H1 (cell line): ENCODE results near the gene CLEC7A.

Experiments used
- EP300 ChIP-seq, 2 experiments: IDR thresholded peaks; 1 replicate in 1 of 2; 2 replicates in 1 of 2; pipeline ENCODE4 v1.6.1; 2011 to 2012; ENCODE audit warnings: low read depth in 2 of 2, low read length in 2 of 2, mild to moderate bottlenecking in 2 of 2, borderline replicate concordance in 1 of 2, inconsistent platforms in 1 of 2, moderate library complexity in 1 of 2
- FOSL1 ChIP-seq: IDR thresholded peaks from 2 replicates; pipeline ENCODE4 v1.6.1; 2011; ENCODE audit warnings: mild to moderate bottlenecking, low read depth, low read length, moderate library complexity; ENCODE audit not compliant: insufficient read depth
- POLR2A ChIP-seq, 2 experiments: IDR thresholded peaks; 1 replicate in 1 of 2; 2 replicates in 1 of 2; pipeline ENCODE4 v1.6.1; 2011; ENCODE audit warnings: low read depth in 2 of 2, low read length in 2 of 2, mild to moderate bottlenecking in 2 of 2; ENCODE audit errors: control extremely low read depth in 1 of 2
- RFX5 ChIP-seq: IDR thresholded peaks from 2 replicates; pipeline ENCODE4 v1.6.1; 2011; ENCODE audit warnings: low read depth, low read length, improper control_type of control experiment, borderline replicate concordance
- TF ChIP-seq, protein P1 (sequence below), 3 experiments: IDR thresholded peaks; 1 replicate in 2 of 3; 2 replicates in 1 of 3; pipeline versions ENCODE4 v1.5.1 to v1.6.1; 2011; ENCODE audit warnings: low read length in 3 of 3, mild to moderate bottlenecking in 3 of 3, inconsistent platforms in 2 of 3, low read depth in 1 of 3, moderate library complexity in 1 of 3; ENCODE audit not compliant: insufficient read depth in 1 of 3; ENCODE audit errors: control extremely low read depth in 1 of 3

DNA sequence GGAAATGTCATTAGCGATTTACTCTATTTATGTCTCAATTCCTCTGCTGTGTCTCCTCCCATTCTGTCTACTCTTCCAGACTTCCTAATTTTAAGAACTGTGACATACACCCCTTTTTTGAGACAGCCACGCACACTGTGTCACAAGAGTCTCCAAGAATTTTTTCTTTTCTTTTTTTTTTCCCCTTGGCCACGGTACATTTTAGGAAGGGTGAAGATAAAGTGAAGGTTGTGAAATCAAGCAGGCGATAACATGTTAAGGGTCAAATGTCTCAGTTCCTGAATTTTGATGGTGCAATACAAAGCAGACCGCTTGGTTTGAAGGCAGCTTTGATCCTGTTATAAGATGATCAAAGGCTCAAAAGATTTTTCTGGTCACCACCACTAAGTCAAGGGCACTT is 37.6 kb upstream of the CLEC7A start:
- TF ChIP-seq EP300 (IDR thresholded peaks at IDR 0.05; ENCODE audit: borderline replicate concordance in 1 of 2, low read depth in 2 of 2, low read length in 2 of 2) (no peak), POLR2A (IDR thresholded peaks at IDR 0.05; ENCODE audit: control extremely low read depth in 1 of 2, low read depth in 2 of 2, low read length in 2 of 2) (no peak), FOSL1 (no peak), RFX5 (no peak)
- TF ChIP-seq, protein P1, sequence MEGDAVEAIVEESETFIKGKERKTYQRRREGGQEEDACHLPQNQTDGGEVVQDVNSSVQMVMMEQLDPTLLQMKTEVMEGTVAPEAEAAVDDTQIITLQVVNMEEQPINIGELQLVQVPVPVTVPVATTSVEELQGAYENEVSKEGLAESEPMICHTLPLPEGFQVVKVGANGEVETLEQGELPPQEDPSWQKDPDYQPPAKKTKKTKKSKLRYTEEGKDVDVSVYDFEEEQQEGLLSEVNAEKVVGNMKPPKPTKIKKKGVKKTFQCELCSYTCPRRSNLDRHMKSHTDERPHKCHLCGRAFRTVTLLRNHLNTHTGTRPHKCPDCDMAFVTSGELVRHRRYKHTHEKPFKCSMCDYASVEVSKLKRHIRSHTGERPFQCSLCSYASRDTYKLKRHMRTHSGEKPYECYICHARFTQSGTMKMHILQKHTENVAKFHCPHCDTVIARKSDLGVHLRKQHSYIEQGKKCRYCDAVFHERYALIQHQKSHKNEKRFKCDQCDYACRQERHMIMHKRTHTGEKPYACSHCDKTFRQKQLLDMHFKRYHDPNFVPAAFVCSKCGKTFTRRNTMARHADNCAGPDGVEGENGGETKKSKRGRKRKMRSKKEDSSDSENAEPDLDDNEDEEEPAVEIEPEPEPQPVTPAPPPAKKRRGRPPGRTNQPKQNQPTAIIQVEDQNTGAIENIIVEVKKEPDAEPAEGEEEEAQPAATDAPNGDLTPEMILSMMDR (IDR thresholded peaks at IDR 0.05; ENCODE audit: control extremely low read depth in 1 of 3, insufficient read depth in 1 of 3, low read depth in 1 of 3, low read length in 3 of 3), result no peak
